Karpas-422 (cell line): ENCODE data around the gene EIF3A. TPM values are rescaled to one million over a fixed set of nuclear protein-coding genes. Genes with fewer than 3 reads are reported as not detected.

Experiments used
- DNase-seq: peaks from one replicate; pipeline ENCODE4 v3.0.0-alpha.2; 2015
- H2AFZ ChIP-seq: fragments of 200-600 bp; sonication (generic); 2 replicates; pipeline ENCODE4 v1.6.1; 2014; ENCODE audit warnings: antibody characterized with exemption, low read length, mixed read lengths
- H3K27ac ChIP-seq: fragments of 200-600 bp; sonication (generic); 2 replicates; pipeline ENCODE4 v1.5.1; 2014; ENCODE audit warnings: mild to moderate bottlenecking, low read length, moderate library complexity
- H3K27me3 ChIP-seq: fragments of 200-600 bp; sonication (generic); 2 replicates; pipeline ENCODE4 v1.6.1; 2014; ENCODE audit warnings: low read length, mixed read lengths
- H3K36me3 ChIP-seq: fragments of 200-600 bp; sonication (generic); 2 replicates; pipeline ENCODE4 v1.6.1; 2014; ENCODE audit warnings: low read length, mixed read lengths; ENCODE audit not compliant: insufficient read depth
- H3K4me1 ChIP-seq: fragments of 200-600 bp; sonication (generic); 2 replicates; pipeline ENCODE4 v1.6.1; 2014; ENCODE audit warnings: mild to moderate bottlenecking, low read length, mixed read lengths
- H3K4me2 ChIP-seq: fragments of 200-600 bp; sonication (generic); 2 replicates; pipeline ENCODE4 v1.6.1; 2014; ENCODE audit warnings: low read length, low read depth, mild to moderate bottlenecking; ENCODE audit not compliant: poor library complexity, severe bottlenecking
- H3K4me3 ChIP-seq: fragments of 200-600 bp; sonication (generic); 2 replicates; pipeline ENCODE4 v1.5.1; 2014; ENCODE audit warnings: mild to moderate bottlenecking, antibody characterized with exemption, low read length, mixed read lengths
- H3K79me2 ChIP-seq: fragments of 200-600 bp; sonication (generic); 2 replicates; pipeline ENCODE4 v1.6.1; 2014; ENCODE audit warnings: mild to moderate bottlenecking, low read length, mixed read lengths
- H3K9ac ChIP-seq: fragments of 200-600 bp; sonication (generic); 2 replicates; pipeline ENCODE4 v1.6.0; 2014; ENCODE audit warnings: low read length
- H3K9me2 ChIP-seq: fragments of 200-600 bp; sonication (generic), shearing (Covaris generic); replicated peaks from 2 replicates; pipeline ENCODE4 v1.6.0; 2014; ENCODE audit warnings: mild to moderate bottlenecking, low read length, moderate library complexity; ENCODE audit not compliant: insufficient read depth
- H3K9me3 ChIP-seq: fragments of 300-700, 200-600 bp; sonication (generic); 2 replicates; pipeline ENCODE4 v1.6.1; 2014; ENCODE audit warnings: low read length, mixed read lengths
- H4K20me1 ChIP-seq: fragments of 200-600 bp; sonication (generic); 2 replicates; pipeline ENCODE4 v1.6.1; 2014; ENCODE audit warnings: mild to moderate bottlenecking, antibody characterized with exemption, low read length, low read depth; ENCODE audit not compliant: insufficient read depth
- total RNA-seq: library from RNA; depleted of rRNA; stranded (reverse); fragments of >200 nt; shearing (Covaris generic); gene quantifications from 2 replicates; pipeline ENCODE4 v1.2.3, GENCODE V29; 2014; ENCODE audit warnings: low replicate concordance

Gene EIF3A
- total RNA-seq, 1 experiment from 2014 or later: 92.1 TPM

DNA sequence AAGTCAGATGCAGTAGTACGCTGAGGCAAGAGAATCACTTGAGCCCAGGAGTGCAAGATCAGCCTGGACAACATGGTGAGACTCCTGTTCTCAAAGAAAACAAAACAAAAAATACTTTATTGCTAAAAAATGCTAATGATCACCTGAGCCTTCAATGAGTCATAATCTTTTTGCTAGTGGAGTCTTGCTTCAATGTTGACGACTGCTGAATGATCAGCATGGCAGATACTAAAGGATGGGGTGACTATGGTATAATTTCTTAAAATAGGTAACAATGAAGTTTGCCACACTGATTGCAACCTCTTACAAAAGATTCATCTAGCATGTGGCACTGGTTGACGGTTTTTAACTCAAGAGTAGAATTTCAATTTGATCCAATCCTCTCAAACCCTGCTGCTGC lies 28.8 kb downstream of the EIF3A start:
- no peak overlapping the region for H3K4me2 ChIP-seq
- H3K79me2 ChIP-seq: peaks cover 92% of the 10 kb centered on the region
- H3K27ac ChIP-seq: no peak overlapping the region; the same call in 1 of the 2 replicates
- peaks cover 43% of the 10 kb centered on the region for H4K20me1 ChIP-seq
- H3K4me3 ChIP-seq: no peak overlapping the region
- no peak for DNase-seq
- no peak overlapping the region for H3K9ac ChIP-seq
- H3K9me2 ChIP-seq: no peaks in the 10 kb centered on the region
- peaks cover 50% of the 10 kb centered on the region for H3K4me1 ChIP-seq
- no peak overlapping the region for H2AFZ ChIP-seq
- peaks cover 86% of the 10 kb centered on the region for H3K36me3 ChIP-seq
- no peaks in the 10 kb centered on the region for H3K9me3 ChIP-seq
- no peaks in the 10 kb centered on the region for H3K27me3 ChIP-seq

DNA sequence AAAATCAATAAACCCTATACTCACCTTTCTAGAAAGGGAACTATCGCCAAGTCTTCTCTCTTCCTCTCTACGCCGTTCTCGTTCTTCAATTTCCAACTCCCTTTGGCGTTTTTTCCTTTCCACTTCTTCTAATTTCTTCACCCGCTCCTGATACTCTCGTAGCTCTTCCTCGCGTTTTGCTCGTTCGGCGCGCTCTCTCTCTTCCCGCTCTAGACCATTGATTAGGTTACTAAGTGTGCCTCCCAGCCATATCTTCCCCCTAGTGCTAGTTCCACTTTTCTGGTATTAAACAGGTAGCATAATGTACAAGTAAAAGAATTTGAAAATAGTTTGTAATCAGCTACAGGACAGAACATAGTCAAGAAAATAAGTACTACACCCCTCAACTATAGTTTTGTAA lies 30.8 kb downstream of the EIF3A start:
- H3K27ac ChIP-seq: peak overlapping the region; percentile 80

DNA sequence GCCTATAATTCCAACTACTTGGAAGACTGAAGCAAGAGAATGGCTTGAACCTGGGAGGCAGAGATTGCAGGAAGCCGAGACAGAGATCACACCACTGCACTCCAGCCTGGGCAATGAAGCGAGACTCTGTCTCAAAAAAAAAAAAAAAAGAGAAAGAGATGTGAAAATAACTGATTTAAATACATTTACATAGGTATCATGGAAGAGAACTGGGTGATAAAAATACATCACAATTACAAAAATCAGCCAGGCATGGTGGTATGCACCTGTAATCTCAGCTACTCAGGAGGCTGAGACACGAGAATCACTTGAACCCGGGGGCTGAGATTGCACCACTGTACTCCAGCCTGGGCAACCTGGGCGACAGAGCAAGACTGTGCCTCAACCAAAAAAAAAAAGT lies 31.3 kb downstream of the EIF3A start:
- Histone ChIP-seq H3K9ac (no peak overlapping the region; the same call in 1 of the 2 replicates), H3K79me2 (peaks cover 95% of the 10 kb centered on the region), H3K27ac (peak overlapping the region; percentile 80)

More for the DNA sequence above, 30.8 kb downstream of the EIF3A start:
- Histone ChIP-seq H4K20me1 (peaks cover 59% of the 10 kb centered on the region), H3K4me2 (peak overlapping the region; percentile 61), H3K36me3 (peaks cover 88% of the 10 kb centered on the region), H3K9me3 (no peaks in the 10 kb centered on the region), H3K4me1 (peaks cover 50% of the 10 kb centered on the region), H3K4me3 (peak overlapping the region; percentile 47), H3K27me3 (no peaks in the 10 kb centered on the region), H2AFZ (no peak overlapping the region), H3K79me2 (peaks cover 95% of the 10 kb centered on the region), H3K9ac (no peak overlapping the region; the same call in 1 of the 2 replicates), H3K9me2 (no peaks in the 10 kb centered on the region)
- DNase-seq: no peak

DNA sequence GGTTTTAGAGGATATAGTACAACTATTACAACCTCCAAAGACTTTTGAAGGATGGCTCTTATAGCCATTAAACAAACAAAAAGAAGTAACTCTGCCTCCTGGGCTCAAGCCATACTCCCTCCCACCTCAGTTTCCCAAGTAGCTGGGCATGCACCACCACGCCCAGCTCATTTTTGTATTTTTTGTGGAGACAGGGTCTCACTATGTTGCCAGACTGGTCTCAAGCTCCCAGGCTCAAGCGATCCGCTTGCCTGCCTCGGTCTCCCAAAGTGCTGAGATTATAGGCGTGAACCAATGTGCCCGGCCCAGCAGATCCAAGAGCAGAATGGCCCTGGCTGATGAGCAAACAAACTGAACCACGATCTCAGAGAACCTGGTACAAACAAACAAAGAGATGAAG lies 35.1 kb downstream of the EIF3A start:
- Histone ChIP-seq H3K9me3 (no peaks in the 10 kb centered on the region), H3K9ac (no peak overlapping the region), H3K36me3 (peaks cover 77% of the 10 kb centered on the region), H4K20me1 (peaks cover 40% of the 10 kb centered on the region), H3K27ac (no peak overlapping the region), H3K4me1 (peaks cover 57% of the 10 kb centered on the region), H3K79me2 (peaks cover 79% of the 10 kb centered on the region), H3K27me3 (no peaks in the 10 kb centered on the region), H2AFZ (no peak overlapping the region), H3K4me2 (no peak overlapping the region), H3K9me2 (no peaks in the 10 kb centered on the region), H3K4me3 (no peak overlapping the region)
- no peak for DNase-seq

More for the DNA sequence above, 31.3 kb downstream of the EIF3A start:
- Histone ChIP-seq H3K36me3 (peaks cover 90% of the 10 kb centered on the region), H3K9me2 (no peaks in the 10 kb centered on the region), H3K4me3 (no peak overlapping the region), H2AFZ (no peak overlapping the region), H3K4me2 (peak overlapping the region; percentile 61), H3K9me3 (no peaks in the 10 kb centered on the region), H3K4me1 (peaks cover 50% of the 10 kb centered on the region), H3K27me3 (no peaks in the 10 kb centered on the region), H4K20me1 (peaks cover 59% of the 10 kb centered on the region)
- peak; percentile 74 for DNase-seq

DNA sequence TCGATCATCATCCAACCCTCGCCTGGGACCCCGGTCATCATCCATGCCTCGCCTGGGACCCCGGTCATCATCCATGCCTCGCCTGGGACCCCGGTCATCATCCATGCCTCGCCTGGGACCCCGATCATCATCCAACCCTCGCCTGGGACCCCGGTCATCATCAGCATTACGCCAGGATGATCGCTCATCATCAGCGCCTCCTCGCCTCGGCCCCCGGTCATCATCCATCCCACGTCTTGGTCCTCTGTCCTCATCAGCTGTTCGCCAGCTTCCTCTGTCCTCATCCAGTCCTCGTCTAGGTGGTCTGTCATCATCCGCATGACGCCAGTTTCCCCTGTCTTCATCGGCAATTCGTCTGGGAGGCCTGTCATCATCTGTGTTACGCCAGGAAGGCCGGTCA lies 38.4 kb downstream of the EIF3A start:
- Histone ChIP-seq H3K9ac (no peak overlapping the region), H3K79me2 (peaks cover 56% of the 10 kb centered on the region), H3K4me1 (peaks cover 23% of the 10 kb centered on the region), H3K4me3 (no peak overlapping the region), H3K36me3 (peaks cover 73% of the 10 kb centered on the region), H3K9me2 (no peaks in the 10 kb centered on the region), H3K27me3 (no peaks in the 10 kb centered on the region), H3K27ac (no peak overlapping the region), H3K9me3 (no peaks in the 10 kb centered on the region), H4K20me1 (peaks cover 38% of the 10 kb centered on the region), H2AFZ (no peak overlapping the region), H3K4me2 (no peak overlapping the region)
- DNase-seq: no peak

DNA sequence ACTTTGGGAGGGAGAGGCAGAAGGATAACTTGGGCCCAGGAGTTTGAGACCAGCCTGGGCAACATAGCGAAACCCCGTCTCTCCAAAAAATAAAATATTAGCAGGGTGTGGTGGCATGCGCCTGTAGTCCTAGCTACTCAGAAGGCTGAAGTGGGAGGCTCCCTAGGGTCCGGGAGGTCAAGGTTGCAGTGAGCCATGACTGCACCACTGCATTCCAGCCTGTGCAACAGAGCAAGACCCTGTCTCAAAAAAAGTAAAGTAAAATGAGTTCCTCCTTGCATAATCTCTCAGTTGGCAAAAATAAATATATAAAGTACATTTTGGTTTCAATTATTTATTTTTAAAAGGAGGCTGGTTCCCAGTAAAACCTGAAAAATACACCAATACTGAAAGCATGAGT lies 39.3 kb downstream of the EIF3A start:
- H4K20me1 ChIP-seq: peaks cover 40% of the 10 kb centered on the region
- no peak overlapping the region for H2AFZ ChIP-seq
- H3K9me2 ChIP-seq: no peaks in the 10 kb centered on the region
- H3K9ac ChIP-seq: no peak overlapping the region
- no peaks in the 10 kb centered on the region for H3K27me3 ChIP-seq
- no peak overlapping the region for H3K27ac ChIP-seq
- H3K4me1 ChIP-seq: peaks cover 23% of the 10 kb centered on the region
- H3K79me2 ChIP-seq: peaks cover 48% of the 10 kb centered on the region
- peak; percentile 61 for DNase-seq
- no peaks in the 10 kb centered on the region for H3K9me3 ChIP-seq
- peaks cover 75% of the 10 kb centered on the region for H3K36me3 ChIP-seq
- H3K4me2 ChIP-seq: no peak overlapping the region
- no peak overlapping the region for H3K4me3 ChIP-seq

DNA sequence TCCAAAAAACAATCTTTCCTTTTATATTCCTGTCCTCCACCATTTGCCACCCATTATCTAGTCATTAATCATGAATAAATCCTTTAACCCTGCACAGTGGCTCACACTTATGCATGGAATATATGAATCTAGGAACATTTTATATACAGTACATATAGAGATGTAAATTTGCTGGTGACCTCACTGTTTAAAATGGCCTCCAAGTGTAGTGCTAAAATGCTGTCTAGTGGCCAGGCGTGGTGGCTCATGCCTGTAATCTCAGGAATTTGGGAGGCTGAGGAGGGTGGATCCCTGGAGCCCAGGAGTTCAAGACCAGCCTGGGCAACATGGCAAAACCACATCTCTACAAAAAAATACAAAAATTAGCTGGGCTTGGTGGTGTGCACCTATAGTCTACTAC lies 41.5 kb downstream of the EIF3A start:
- H3K36me3 ChIP-seq: peaks cover 62% of the 10 kb centered on the region; the same call in 1 of the 2 replicates
- H3K9ac ChIP-seq: no peak overlapping the region
- H3K27ac ChIP-seq: no peak overlapping the region
- H3K9me2 ChIP-seq: no peaks in the 10 kb centered on the region
- no peak overlapping the region for H3K4me3 ChIP-seq
- H4K20me1 ChIP-seq: peaks cover 31% of the 10 kb centered on the region
- no peak overlapping the region for H2AFZ ChIP-seq
- H3K27me3 ChIP-seq: no peaks in the 10 kb centered on the region
- no peak overlapping the region for H3K4me2 ChIP-seq
- no peaks in the 10 kb centered on the region for H3K9me3 ChIP-seq
- DNase-seq: no peak
- H3K79me2 ChIP-seq: peaks cover 29% of the 10 kb centered on the region
- H3K4me1 ChIP-seq: peaks cover 30% of the 10 kb centered on the region

DNA sequence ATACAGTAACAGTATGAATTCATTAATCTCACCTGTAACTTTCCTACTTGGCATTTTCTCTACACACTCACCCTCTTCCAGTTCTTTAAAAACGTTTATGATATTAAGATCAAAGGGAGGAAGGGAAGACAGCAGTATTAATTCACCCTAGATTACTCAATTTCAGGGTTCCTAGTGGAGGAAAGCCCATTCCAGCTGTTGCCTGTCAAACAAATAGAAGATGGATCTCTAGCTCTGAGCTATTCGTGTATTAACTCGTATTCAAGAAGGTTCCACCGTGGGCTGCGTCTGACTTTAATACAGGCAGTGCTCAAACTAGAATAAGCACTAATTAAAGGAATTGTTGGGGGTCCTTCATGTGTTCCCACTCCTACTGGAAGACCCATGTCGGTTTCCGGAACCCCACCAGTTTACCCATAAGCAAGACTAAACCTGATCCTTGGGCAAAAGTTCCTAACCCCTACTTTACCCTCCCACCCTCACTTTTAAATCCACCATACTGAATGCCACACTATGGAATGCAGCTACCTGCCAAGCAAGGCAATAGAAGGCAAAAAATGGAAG lies 49.0 kb downstream of the EIF3A start:
- Histone ChIP-seq H3K9me2 (no peaks in the 10 kb centered on the region), H4K20me1 (peaks cover 25% of the 10 kb centered on the region), H3K79me2 (peaks cover 5% of the 10 kb centered on the region), H2AFZ (no peak overlapping the region), H3K4me2 (peak overlapping the region; percentile 78), H3K9me3 (no peaks in the 10 kb centered on the region), H3K4me3 (peak overlapping the region; percentile 59), H3K27me3 (no peaks in the 10 kb centered on the region), H3K4me1 (peaks cover 49% of the 10 kb centered on the region), H3K9ac (peak overlapping the region; percentile 71), H3K27ac (peak overlapping the region; percentile 62), H3K36me3 (peaks cover 21% of the 10 kb centered on the region)
- DNase-seq: no peak
